VCaP (cell line): Measurements from ENCODE around the gene PRLR.
"Not testable (repeated sequence)": the region's sequence is repeated elsewhere in the genome, so short reads cannot be mapped to it uniquely, and the experiment has no call there.

Experiments
- H3K27ac ChIP-seq: fragments of 450-650 bp; 2 replicates; pipeline ENCODE4 v1.5.1; 2017
- TF ChIP-seq, protein P1 (sequence below): fragments of 450-650 bp; conservative IDR thresholded peaks from 2 replicates; pipeline ENCODE4 v1.5.1; 2017; ENCODE audit warnings: mild to moderate bottlenecking, moderate library complexity

Gene PRLR

DNA sequence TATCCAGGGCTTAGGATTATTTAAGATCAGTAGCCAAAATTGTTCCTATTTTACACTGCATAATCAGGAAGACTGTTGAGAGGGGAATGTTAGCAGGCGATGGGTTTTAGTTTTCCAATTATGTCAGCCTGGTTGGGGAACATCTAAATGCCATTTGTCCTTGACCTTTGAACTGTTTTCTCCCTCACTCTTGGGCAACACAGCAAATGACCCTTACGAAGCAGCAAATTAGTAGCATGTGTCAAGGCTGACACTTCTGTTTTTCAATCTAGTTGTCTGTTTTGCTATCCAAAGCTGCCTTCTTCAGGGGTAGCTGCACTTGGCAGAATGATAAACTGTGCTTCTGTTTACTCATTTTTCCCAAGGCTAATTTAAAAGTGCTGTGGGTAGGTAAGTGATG lies 104.5 kb downstream of the PRLR start:
- TF ChIP-seq, protein P1, sequence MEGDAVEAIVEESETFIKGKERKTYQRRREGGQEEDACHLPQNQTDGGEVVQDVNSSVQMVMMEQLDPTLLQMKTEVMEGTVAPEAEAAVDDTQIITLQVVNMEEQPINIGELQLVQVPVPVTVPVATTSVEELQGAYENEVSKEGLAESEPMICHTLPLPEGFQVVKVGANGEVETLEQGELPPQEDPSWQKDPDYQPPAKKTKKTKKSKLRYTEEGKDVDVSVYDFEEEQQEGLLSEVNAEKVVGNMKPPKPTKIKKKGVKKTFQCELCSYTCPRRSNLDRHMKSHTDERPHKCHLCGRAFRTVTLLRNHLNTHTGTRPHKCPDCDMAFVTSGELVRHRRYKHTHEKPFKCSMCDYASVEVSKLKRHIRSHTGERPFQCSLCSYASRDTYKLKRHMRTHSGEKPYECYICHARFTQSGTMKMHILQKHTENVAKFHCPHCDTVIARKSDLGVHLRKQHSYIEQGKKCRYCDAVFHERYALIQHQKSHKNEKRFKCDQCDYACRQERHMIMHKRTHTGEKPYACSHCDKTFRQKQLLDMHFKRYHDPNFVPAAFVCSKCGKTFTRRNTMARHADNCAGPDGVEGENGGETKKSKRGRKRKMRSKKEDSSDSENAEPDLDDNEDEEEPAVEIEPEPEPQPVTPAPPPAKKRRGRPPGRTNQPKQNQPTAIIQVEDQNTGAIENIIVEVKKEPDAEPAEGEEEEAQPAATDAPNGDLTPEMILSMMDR = no peak
- H3K27ac ChIP-seq = no peak overlapping the region

DNA sequence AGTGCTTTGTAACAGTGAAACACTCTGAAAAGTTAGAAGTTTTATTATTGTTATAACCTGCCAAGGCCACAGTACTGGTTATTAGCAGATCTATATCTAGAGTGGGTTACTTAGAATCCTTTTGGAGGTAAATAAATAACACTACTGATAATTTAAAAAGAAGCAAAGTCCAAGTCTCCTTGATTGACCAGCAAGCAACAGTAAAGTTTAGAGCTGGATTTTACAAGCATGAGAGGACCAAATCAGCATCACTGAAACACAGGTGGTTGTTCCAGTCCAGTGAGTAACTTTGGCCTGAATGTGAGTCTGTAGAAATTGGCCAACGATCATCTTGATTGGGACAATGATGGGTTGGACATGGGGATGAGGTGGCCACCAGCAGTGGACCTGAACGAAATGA lies 105.4 kb downstream of the PRLR start:
- no peak overlapping the region for H3K27ac ChIP-seq
- TF ChIP-seq, protein P1 = no peak

GRCh38 chr5:35122819-35123218 lies 107.5 kb downstream of the PRLR start:
- no peak overlapping the region for H3K27ac ChIP-seq
- TF ChIP-seq, protein P1 = no peak

DNA sequence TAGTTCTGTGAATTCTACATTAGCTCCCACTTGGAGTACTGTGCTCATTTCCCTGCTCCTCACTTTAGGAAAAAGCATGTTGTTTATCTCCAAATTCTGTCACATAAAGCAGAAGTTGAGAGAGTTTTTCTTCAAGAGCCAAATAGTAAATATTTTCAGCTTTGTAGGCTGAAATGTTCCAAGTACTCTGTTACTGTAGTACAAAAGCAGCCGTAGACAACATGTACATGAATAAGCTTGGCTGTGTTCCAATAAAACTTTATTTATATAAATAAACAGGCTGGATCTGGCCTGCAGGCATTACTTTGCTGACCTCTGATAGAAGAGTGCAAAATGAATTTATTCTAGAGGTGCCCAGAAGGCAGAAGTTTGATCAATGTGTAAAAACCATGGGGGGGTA lies 109.6 kb downstream of the PRLR start:
- no peak overlapping the region for H3K27ac ChIP-seq
- TF ChIP-seq, protein P1 = no peak

DNA sequence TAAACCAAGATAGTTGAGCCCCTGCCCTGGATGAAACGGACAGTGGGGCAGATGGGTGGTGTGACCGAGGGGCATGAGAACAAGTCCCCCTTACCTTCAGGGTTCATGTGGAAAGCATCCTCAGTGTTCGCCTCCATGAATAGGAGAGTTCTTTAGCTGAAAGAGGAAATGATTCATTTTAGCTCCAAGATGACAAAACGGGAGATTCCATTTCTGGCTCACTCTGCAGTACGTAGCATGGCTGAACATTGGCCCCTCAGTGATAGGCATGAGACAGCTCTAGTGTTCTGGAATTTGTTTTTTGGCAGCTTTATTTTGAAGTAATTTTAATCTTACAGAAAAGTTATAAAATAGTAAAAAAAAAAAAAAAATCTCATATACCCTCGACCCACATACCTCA lies 112.3 kb downstream of the PRLR start:
- H3K27ac ChIP-seq = no peak overlapping the region
- TF ChIP-seq, protein P1 = no peak

DNA sequence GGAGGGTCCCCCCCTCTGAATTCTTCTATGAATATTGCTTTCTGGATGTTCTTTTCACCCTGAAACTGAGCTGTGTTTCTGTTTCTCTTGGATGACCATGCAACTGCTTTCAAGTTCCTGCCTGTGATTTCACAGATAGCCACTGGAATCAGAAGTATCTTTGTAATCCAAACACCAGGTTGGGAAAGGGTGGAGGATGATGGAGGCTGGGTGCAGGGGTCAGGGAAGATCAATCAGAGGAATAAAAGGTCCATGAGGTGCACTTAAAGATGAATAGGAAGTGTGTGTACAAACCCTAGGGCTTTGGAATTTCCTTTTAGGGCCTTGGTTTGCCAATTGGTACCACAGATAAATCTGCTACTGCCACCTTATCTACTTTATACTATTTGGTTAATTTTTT lies 114.4 kb downstream of the PRLR start:
- no peak overlapping the region for H3K27ac ChIP-seq
- TF ChIP-seq, protein P1 = no peak

- TF ChIP-seq, protein P1 = no peak
- H3K27ac ChIP-seq = no peak overlapping the region
Measured at GRCh38 chr5:35114698-35115097, 115.6 kb downstream of the PRLR start.

- no peak overlapping the region for H3K27ac ChIP-seq
- TF ChIP-seq, protein P1 = no peak
Measured at GRCh38 chr5:35112300-35112699, 118.0 kb downstream of the PRLR start.

GRCh38 chr5:35104550-35104949 lies 125.7 kb downstream of the PRLR start:
- H3K27ac ChIP-seq = not testable (repeated sequence)
